Stimulated activated CD8-positive, alpha-beta memory T cell treated with anti-CD3 and anti-CD28 coated beads, Interleukin-12 subunit alpha, Interleukin-12 subunit beta, amount 100 ng/mL, for 24 hours (primary cell): Measurements from ENCODE around the gene DMBX1.

ENCODE experiments used
- DNase-seq: peaks from one replicate; pipeline ENCODE4 v3.0.0-alpha.2; 2020; ENCODE audit errors: extremely low read depth

The DMBX1 gene

GRCh38 chr1:46483589-46483988, 6.0 kb upstream of the DMBX1 start:
- no peak for DNase-seq

GRCh38 chr1:46484783-46485490, 4.7 kb upstream of the DMBX1 start:
- no peak for DNase-seq

GRCh38 chr1:46485564-46486431, 3.8 kb upstream of the DMBX1 start:
- DNase-seq, result no peak

GRCh38 chr1:46486432-46487015, 3.1 kb upstream of the DMBX1 start:
- DNase-seq, result no peak

GRCh38 chr1:46487818-46488218, 1.8 kb upstream of the DMBX1 start:
- no peak for DNase-seq

- DNase-seq, result no peak
These were observed 1.1 kb upstream of the DMBX1 start for GRCh38 chr1:46488343-46489168.

GRCh38 chr1:46489169-46489637, 433 bp upstream of the DMBX1 start:
- DNase-seq, result no peak

- no peak for DNase-seq
These were observed 695 bp downstream of the DMBX1 start for GRCh38 chr1:46490406-46490655.

GRCh38 chr1:46490656-46491442, 1.2 kb downstream of the DMBX1 start:
- DNase-seq, result no peak

GRCh38 chr1:46491443-46492268, 2.0 kb downstream of the DMBX1 start:
- DNase-seq, result no peak

- no peak for DNase-seq
These were observed 2.7 kb downstream of the DMBX1 start for GRCh38 chr1:46492269-46492853.

- no peak for DNase-seq
These were observed 3.2 kb downstream of the DMBX1 start for GRCh38 chr1:46492871-46493270.

GRCh38 chr1:46493316-46494032, 3.8 kb downstream of the DMBX1 start:
- no peak for DNase-seq

GRCh38 chr1:46494910-46495309, 5.3 kb downstream of the DMBX1 start:
- no peak for DNase-seq

GRCh38 chr1:46495778-46496177, 6.1 kb downstream of the DMBX1 start:
- DNase-seq, result no peak

- DNase-seq, result no peak
These were observed 6.9 kb downstream of the DMBX1 start for GRCh38 chr1:46496505-46496904.

- DNase-seq, result no peak
These were observed 7.4 kb downstream of the DMBX1 start for GRCh38 chr1:46497020-46497419.

GRCh38 chr1:46497665-46498064, 8.0 kb downstream of the DMBX1 start:
- no peak for DNase-seq

- DNase-seq, result no peak
These were observed 11.9 kb downstream of the DMBX1 start for GRCh38 chr1:46501528-46501927.
